Mononuclear cell (primary cell): ENCODE results near the gene ZNF718. TPM values are rescaled to one million over a fixed set of nuclear protein-coding genes. Genes with fewer than 3 reads are reported as not detected.
"Not testable (repeated sequence)": the region's sequence is repeated elsewhere in the genome, so short reads cannot be mapped to it uniquely, and the experiment has no call there.

Source experiments
- H3K27me3 ChIP-seq: 2 replicates; pipeline ENCODE4 v1.6.0; 2011; ENCODE audit warnings: low read length, control low read depth; ENCODE audit not compliant: insufficient read depth
- H3K4me1 ChIP-seq: 2 replicates; pipeline ENCODE4 v1.5.1; 2011; ENCODE audit warnings: mild to moderate bottlenecking, low read length, control low read depth; ENCODE audit not compliant: insufficient read depth
- H3K4me3 ChIP-seq: 2 replicates; pipeline ENCODE4 v1.5.1; 2011; ENCODE audit warnings: mild to moderate bottlenecking, low read length, moderate library complexity
- H3K9me3 ChIP-seq: 2 replicates; pipeline ENCODE4 v1.5.1; 2011; ENCODE audit warnings: low read depth, mild to moderate bottlenecking, control low read depth, low read length
- total RNA-seq: library from RNA; depleted of rRNA; stranded (reverse); fragments of >200 nt; gene quantifications from one replicate; pipeline ENCODE4 v1.2.3, GENCODE V29; 2012

The ZNF718 gene
- total RNA-seq, 1 donor, result 5.5 TPM

DNA sequence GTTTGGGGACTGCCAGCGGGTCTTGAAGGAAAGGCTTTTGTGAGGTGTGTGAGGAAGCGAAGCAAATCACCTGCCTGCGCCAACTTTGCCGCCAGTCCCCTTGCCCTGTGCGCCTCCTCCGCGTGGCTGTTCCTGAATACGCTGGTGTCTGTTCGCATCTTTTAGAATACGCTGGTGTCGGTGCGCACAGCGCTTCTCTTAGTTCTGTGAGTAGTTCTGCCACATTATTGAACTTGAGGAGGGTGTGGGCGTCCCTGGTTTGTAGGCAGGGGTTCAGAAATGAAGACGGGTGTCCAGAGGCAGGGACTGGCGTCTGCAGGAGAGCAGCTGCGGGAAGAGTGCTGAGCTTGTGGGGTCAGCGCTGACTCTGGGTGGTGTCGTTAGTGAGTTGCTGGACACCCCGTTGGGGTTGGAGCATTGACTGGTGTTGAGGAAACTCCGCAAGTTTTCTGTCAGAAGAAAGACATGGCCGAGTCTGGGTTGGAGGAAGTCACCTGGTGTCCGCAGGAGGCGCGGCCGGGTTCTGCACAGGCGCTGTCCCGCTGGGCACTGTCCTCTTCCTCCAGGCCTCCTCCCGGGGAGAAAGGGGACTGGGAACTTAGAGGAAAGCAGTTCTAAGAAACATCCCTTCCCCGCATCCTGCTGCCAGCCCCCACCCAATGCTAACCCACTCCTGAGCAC lies 930 bp downstream of the ZNF718 start:
- Histone ChIP-seq H3K4me1 (peaks cover 33% of the 10 kb centered on the region), H3K9me3 (peaks cover 5% of the 10 kb centered on the region), H3K4me3 (peak overlapping the region; percentile 72), H3K27me3 (no peaks in the 10 kb centered on the region)

- H3K4me1 ChIP-seq, result peaks cover 28% of the 10 kb centered on the region
- H3K27me3 ChIP-seq, result no peaks in the 10 kb centered on the region
- H3K4me3 ChIP-seq, result peak overlapping the region; percentile 72
- H3K9me3 ChIP-seq, result peaks cover 2% of the 10 kb centered on the region
These were observed 1.5 kb downstream of the ZNF718 start for GRCh38 chr4:125833-126232.

DNA sequence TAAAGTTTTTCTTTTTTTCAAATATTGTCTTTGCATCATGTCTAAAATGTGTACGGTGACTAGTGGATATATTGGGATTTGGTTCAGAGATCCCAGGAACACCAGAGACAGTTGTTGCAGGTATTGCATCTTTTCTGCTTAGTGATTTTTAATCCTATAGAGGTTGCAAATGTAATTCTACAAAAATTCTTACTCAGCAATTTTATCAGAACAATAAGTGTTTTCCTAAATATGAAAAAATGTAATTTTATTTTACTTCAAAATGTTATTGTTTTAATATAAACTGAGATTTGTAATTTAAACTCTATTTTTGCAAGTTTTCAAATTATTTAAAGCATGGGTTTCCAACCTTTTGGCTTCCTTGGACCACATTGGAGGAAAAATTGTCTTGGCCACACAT lies 8.2 kb downstream of the ZNF718 start:
- Histone ChIP-seq H3K4me1 (no peaks in the 10 kb centered on the region), H3K27me3 (no peaks in the 10 kb centered on the region), H3K9me3 (peaks cover 22% of the 10 kb centered on the region), H3K4me3 (no peak overlapping the region)

- Histone ChIP-seq H3K27me3 (no peaks in the 10 kb centered on the region), H3K4me1 (no peaks in the 10 kb centered on the region), H3K4me3 (no peak overlapping the region), H3K9me3 (peaks cover 80% of the 10 kb centered on the region)
These were observed 14.6 kb downstream of the ZNF718 start for GRCh38 chr4:138935-139334.

DNA sequence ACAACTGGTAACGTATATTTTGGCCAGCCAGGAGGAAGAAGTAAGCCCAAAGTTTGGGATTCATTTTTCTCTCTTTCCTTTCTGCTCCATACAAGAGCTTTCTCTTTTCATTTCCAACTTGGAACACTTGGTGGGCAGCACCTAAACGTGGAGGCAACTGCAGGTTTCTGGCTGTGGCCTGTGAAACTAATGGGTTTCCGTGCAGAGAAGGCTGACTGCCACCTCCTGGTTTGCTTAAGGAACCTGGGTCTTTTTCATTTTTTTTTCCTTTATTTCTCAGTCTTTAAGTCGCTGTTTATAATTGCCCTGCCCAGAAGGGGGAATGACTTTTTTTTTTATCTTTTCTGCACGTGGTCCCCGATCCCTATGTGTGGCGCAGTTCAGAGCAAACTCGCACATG lies 15.4 kb downstream of the ZNF718 start:
- Histone ChIP-seq H3K9me3 (peaks cover 88% of the 10 kb centered on the region), H3K4me1 (no peaks in the 10 kb centered on the region), H3K4me3 (no peak overlapping the region), H3K27me3 (no peaks in the 10 kb centered on the region)

DNA sequence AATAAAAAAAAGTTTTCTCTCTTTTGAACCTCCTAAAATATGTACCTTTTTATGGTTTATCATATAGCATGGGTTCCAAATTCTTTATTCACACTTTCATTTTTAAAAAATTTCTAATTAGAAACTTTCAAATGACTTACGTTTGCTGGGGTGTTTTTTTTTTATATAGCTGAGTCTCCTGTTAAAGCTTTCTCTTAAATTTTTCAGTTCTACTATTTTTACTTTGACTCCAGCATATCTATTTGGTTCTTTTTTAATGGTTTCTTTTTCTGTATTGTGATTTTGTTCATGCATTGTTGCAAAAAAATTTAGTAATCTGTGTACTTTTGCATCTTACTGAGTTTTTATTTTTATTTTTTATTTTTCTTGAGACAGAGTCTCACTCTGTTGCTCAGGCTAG lies 22.3 kb downstream of the ZNF718 start:
- Histone ChIP-seq H3K4me3 (no peak overlapping the region), H3K9me3 (peaks cover 90% of the 10 kb centered on the region), H3K27me3 (no peaks in the 10 kb centered on the region), H3K4me1 (no peaks in the 10 kb centered on the region)

GRCh38 chr4:147233-147632 lies 22.9 kb downstream of the ZNF718 start:
- no peaks in the 10 kb centered on the region for H3K4me1 ChIP-seq
- H3K27me3 ChIP-seq, result no peaks in the 10 kb centered on the region
- H3K4me3 ChIP-seq, result no peak overlapping the region
- H3K9me3 ChIP-seq, result peaks cover 84% of the 10 kb centered on the region

DNA sequence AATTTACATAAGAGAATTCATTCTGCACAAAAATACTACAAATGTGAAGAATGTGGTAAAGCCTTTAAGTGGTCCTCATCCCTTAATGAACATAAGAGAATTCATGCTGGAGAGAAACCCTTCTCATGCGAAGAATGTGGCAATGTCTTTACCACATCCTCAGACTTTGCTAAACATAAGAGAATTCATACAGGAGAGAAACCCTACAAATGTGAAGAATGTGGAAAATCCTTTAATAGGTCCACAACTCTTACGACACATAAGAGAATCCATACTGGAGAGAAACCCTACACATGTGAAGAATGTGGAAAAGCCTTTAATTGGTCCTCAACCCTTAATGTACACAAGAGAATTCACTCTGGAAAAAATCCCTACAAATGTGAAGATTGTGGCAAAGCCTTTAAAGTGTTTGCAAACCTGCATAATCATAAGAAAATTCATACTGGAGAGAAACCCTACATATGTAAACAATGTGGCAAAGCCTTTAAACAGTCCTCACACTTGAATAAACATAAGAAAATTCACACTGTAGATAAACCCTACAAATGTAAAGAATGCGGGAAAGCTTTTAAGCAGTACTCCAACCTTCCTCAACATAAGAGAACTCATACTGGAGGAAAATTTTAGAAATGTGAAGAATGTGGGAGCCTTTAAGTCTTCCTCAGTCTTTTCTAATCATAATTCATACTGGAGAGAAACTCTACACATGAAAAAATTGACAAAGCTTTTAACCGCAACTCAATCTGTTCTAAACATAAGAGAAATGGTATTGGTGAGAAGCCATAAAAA lies 37.4 kb downstream of the ZNF718 start:
- Histone ChIP-seq H3K4me1 (no peaks in the 10 kb centered on the region), H3K4me3 (no peak overlapping the region), H3K27me3 (no peaks in the 10 kb centered on the region), H3K9me3 (peaks cover 89% of the 10 kb centered on the region)

DNA sequence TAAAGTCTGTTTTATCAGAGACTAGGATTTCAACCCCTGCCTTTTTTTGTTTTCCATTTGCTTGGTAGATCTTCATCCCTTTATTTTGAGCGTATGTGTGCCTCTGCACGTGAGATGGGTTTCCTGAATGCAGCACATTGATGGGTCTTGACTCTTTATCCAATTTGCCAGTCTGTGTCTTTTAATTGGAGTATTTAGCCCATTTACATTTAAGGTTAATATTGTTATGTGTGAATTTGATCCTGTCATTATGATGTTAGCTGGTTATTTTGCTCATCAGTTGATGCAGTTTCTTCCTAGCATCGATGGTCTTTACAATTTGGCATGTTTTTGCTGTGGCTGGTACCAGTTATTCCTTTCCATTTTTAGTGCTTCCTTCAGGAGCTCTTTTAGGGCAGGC lies 45.3 kb downstream of the ZNF718 start:
- not testable (repeated sequence) for H3K27me3 ChIP-seq, H3K4me3 ChIP-seq, H3K4me1 ChIP-seq
- peaks cover 55% of the 10 kb centered on the region for H3K9me3 ChIP-seq

DNA sequence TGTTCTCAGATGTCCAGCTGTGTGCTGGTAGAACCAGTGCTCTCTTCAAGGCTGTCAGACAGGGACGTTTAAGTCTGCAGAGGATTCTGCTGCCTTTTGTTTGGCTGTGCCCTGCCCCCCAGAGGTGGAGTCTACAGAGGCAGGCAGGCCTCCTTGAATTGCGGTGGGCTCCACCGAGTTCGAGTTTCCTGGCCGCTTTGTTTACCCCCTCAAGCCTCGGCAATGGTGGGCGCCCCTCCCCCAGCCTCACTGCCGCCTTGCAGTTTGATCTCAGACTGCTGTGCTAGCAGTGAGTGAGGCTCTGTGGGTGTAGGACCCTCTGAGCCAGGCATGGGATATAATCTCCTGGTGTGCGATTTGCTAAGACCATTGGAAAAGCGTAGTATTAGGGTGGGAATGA lies 47.0 kb downstream of the ZNF718 start:
- H3K4me1 ChIP-seq, H3K27me3 ChIP-seq, H3K4me3 ChIP-seq: not testable (repeated sequence)
- peaks cover 60% of the 10 kb centered on the region for H3K9me3 ChIP-seq

DNA sequence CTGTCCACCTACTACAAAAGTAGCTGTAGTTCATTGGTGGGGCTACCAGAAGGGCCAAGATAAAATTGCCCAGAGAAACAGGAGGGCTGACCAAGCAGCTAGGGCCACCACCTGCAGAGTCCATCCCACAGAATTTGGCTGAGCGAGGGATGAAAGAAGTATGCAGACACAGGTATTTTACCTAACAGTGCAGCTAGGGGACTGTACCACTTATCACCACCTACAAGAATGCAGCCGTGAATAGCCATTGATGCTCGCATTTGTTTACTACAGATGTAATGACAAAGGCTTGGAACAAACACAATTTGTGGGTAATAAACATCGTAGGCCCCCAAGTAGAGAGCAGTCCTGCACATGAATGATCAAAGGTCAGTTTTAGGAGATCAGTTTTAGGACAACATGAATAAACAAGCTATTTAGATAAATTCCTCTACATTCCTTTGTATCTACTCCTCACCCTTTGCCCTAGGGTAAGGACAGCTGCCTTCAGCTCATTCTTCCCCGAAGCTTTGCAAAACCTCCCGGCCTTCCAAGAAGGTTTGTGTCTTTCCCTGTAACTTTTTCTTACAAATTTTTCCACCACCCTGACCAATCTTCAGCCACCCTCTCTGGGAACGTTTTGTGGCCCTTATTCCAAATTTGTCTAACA lies 49.5 kb downstream of the ZNF718 start:
- Histone ChIP-seq H3K4me3 (no peak overlapping the region), H3K9me3 (peaks cover 76% of the 10 kb centered on the region), H3K4me1 (no peaks in the 10 kb centered on the region), H3K27me3 (no peaks in the 10 kb centered on the region)

- Histone ChIP-seq H3K27me3 (no peaks in the 10 kb centered on the region), H3K4me3 (no peak overlapping the region), H3K4me1 (no peaks in the 10 kb centered on the region), H3K9me3 (peaks cover 96% of the 10 kb centered on the region)
These were observed 51.7 kb downstream of the ZNF718 start for GRCh38 chr4:175986-176385.

- Histone ChIP-seq H3K27me3 (no peaks in the 10 kb centered on the region), H3K4me3 (no peak overlapping the region), H3K9me3 (peaks cover 98% of the 10 kb centered on the region), H3K4me1 (no peaks in the 10 kb centered on the region)
These were observed 52.7 kb downstream of the ZNF718 start for GRCh38 chr4:176995-177394.

GRCh38 chr4:182225-182624 lies 57.9 kb downstream of the ZNF718 start:
- H3K27me3 ChIP-seq, H3K4me1 ChIP-seq, H3K4me3 ChIP-seq: not testable (repeated sequence)
- H3K9me3 ChIP-seq, result peaks cover 92% of the 10 kb centered on the region

- no peaks in the 10 kb centered on the region for H3K4me1 ChIP-seq
- no peak overlapping the region for H3K4me3 ChIP-seq
- no peaks in the 10 kb centered on the region for H3K27me3 ChIP-seq
- H3K9me3 ChIP-seq, result peaks cover 53% of the 10 kb centered on the region
These were observed 63.8 kb downstream of the ZNF718 start for GRCh38 chr4:188091-188490.
